Activated B cell treated with CpG ODN at 0.5 μM for 24 hours (primary cell): ENCODE measurements around the gene KRT31. TPM values are rescaled to one million over a fixed set of nuclear protein-coding genes. Genes with fewer than 3 reads are reported as not detected.
"Not testable (repeated sequence)": the region's sequence is repeated elsewhere in the genome, so short reads cannot be mapped to it uniquely, and the experiment has no call there.

Experiments used
- ATAC-seq: fragments of 200-7000 bp; cut with Tn5 transposase; one replicate; pipeline ENCODE4 v1.10.0; 2021; ENCODE audit warnings: low read depth, mild to moderate bottlenecking, moderate library complexity
- CTCF ChIA-PET: fragments of 350-600 bp; sonication (Branson Sonifier 250); formaldehyde crosslinking; loops from one replicate; lab custom pipeline; 2021; ENCODE audit warnings: antibody characterized with exemption; lab: Charles Lee
- POLR2A ChIA-PET: fragments of 350-600 bp; sonication (Branson Sonifier 250); formaldehyde crosslinking; loops from one replicate; lab custom pipeline; 2021; ENCODE audit warnings: antibody characterized with exemption; lab: Charles Lee
- DNase-seq: peaks from one replicate; pipeline ENCODE4 v3.0.0; 2022
- H3K27ac Mint-ChIP-seq: one replicate; pipeline ENCODE4 v1.8.0; 2020; ENCODE audit warnings: mixed read lengths
- H3K27me3 Mint-ChIP-seq: one replicate; pipeline ENCODE4 v1.8.0; 2021; ENCODE audit warnings: mixed read lengths
- H3K36me3 Mint-ChIP-seq: one replicate; pipeline ENCODE4 v1.8.0; 2021; ENCODE audit warnings: low read depth, mixed read lengths
- H3K4me1 Mint-ChIP-seq: one replicate; pipeline ENCODE4 v1.8.0; 2021; ENCODE audit warnings: mixed read lengths
- H3K4me3 Mint-ChIP-seq: one replicate; pipeline ENCODE4 v1.8.0; 2020; ENCODE audit warnings: mild to moderate bottlenecking, mixed read lengths
- H3K9me3 Mint-ChIP-seq: one replicate; pipeline ENCODE4 v1.8.0; 2020; ENCODE audit warnings: mixed read lengths
- intact Hi-C: fragments of 100-400 bp; cut with micrococcal nuclease; formaldehyde crosslinking; loops from one replicate; pipeline ENCODE4 v1.15.1; 2024
- total RNA-seq: library from RNA; stranded (reverse); gene quantifications from 2 replicates; pipeline ENCODE4 v1.2.3, GENCODE V29; 2022
- TF ChIP-seq, protein P1 (sequence below): fragments of 200-600 bp; IDR thresholded peaks from one replicate; pipeline ENCODE4 v1.8.0; 2022; ENCODE audit warnings: antibody characterized with exemption, mild to moderate bottlenecking

KRT31 gene
- total RNA-seq, 1 donor from 2014 or later: not detected

- TF ChIP-seq, protein P1, sequence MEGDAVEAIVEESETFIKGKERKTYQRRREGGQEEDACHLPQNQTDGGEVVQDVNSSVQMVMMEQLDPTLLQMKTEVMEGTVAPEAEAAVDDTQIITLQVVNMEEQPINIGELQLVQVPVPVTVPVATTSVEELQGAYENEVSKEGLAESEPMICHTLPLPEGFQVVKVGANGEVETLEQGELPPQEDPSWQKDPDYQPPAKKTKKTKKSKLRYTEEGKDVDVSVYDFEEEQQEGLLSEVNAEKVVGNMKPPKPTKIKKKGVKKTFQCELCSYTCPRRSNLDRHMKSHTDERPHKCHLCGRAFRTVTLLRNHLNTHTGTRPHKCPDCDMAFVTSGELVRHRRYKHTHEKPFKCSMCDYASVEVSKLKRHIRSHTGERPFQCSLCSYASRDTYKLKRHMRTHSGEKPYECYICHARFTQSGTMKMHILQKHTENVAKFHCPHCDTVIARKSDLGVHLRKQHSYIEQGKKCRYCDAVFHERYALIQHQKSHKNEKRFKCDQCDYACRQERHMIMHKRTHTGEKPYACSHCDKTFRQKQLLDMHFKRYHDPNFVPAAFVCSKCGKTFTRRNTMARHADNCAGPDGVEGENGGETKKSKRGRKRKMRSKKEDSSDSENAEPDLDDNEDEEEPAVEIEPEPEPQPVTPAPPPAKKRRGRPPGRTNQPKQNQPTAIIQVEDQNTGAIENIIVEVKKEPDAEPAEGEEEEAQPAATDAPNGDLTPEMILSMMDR: no peak
- H3K27ac Mint-ChIP-seq: no peak overlapping the region
Observed at GRCh38 chr17:41395611-41396010, 1.8 kb downstream of the KRT31 start.

GRCh38 chr17:41395044-41395443 is 2.4 kb downstream of the KRT31 start:
- H3K36me3 Mint-ChIP-seq, DNase-seq, POLR2A ChIA-PET, ATAC-seq, H3K4me3 Mint-ChIP-seq, H3K27ac Mint-ChIP-seq, CTCF ChIA-PET, H3K9me3 Mint-ChIP-seq, H3K4me1 Mint-ChIP-seq, intact Hi-C loops: not testable (repeated sequence)
- H3K27me3 Mint-ChIP-seq: peaks cover 38% of the 10 kb centered on the region

More at GRCh38 chr17:41395611-41396010, 1.8 kb downstream of the KRT31 start:
- ChIA-PET CTCF (no interaction called here), POLR2A (no interaction called here)
- intact Hi-C loops: no loop called here
- Mint-ChIP-seq H3K36me3 (no peaks in the 10 kb centered on the region), H3K9me3 (no peaks in the 10 kb centered on the region), H3K4me3 (no peak overlapping the region), H3K4me1 (no peaks in the 10 kb centered on the region), H3K27me3 (peaks cover 34% of the 10 kb centered on the region)
- ATAC-seq (no peak), DNase-seq (no peak)

GRCh38 chr17:41394254-41394996 is 3.0 kb downstream of the KRT31 start:
- TF ChIP-seq, protein P1: no peak
- Mint-ChIP-seq H3K4me1 (no peaks in the 10 kb centered on the region), H3K4me3 (no peak overlapping the region), H3K27ac (no peak overlapping the region), H3K27me3 (peaks cover 41% of the 10 kb centered on the region), H3K36me3 (no peaks in the 10 kb centered on the region), H3K9me3 (no peaks in the 10 kb centered on the region)
- ChIA-PET CTCF (no interaction called here), POLR2A (no interaction called here)
- DNase-seq (no peak), ATAC-seq (no peak)
- intact Hi-C loops: no loop called here

- TF ChIP-seq, protein P1: no peak
- CTCF ChIA-PET: no interaction called here
- peaks cover 44% of the 10 kb centered on the region for H3K27me3 Mint-ChIP-seq
- DNase-seq: no peak
- no peaks in the 10 kb centered on the region for H3K9me3 Mint-ChIP-seq
- no peak overlapping the region for H3K27ac Mint-ChIP-seq
- POLR2A ChIA-PET: no interaction called here
- H3K4me1 Mint-ChIP-seq: no peaks in the 10 kb centered on the region
- H3K36me3 Mint-ChIP-seq: no peaks in the 10 kb centered on the region
- intact Hi-C loops: no loop called here
- no peak for ATAC-seq
- no peak overlapping the region for H3K4me3 Mint-ChIP-seq
Observed at GRCh38 chr17:41393826-41394225, 3.6 kb downstream of the KRT31 start.

GRCh38 chr17:41393294-41393693 is 4.1 kb downstream of the KRT31 start:
- no peak overlapping the region for H3K27ac Mint-ChIP-seq
- TF ChIP-seq, protein P1: no peak
- no peak overlapping the region for H3K4me3 Mint-ChIP-seq
- intact Hi-C loops: no loop called here
- no peak for ATAC-seq
- H3K27me3 Mint-ChIP-seq: peaks cover 48% of the 10 kb centered on the region
- H3K9me3 Mint-ChIP-seq: no peaks in the 10 kb centered on the region
- CTCF ChIA-PET: no interaction called here
- H3K36me3 Mint-ChIP-seq: no peaks in the 10 kb centered on the region
- POLR2A ChIA-PET: no interaction called here
- no peak for DNase-seq
- H3K4me1 Mint-ChIP-seq: no peaks in the 10 kb centered on the region
